Epithelial cell of proximal tubule (primary cell): Measurements from ENCODE around the gene TRAF7. TPM values are rescaled to one million over a fixed set of nuclear protein-coding genes. Genes with fewer than 3 reads are reported as not detected.
"Not testable (repeated sequence)": the region's sequence is repeated elsewhere in the genome, so short reads cannot be mapped to it uniquely, and the experiment has no call there.

Experiments
- DNase-seq: peaks from one replicate; pipeline ENCODE4 v3.0.0-alpha.2; 2011; ENCODE audit warnings: low read depth
- H3K4me3 ChIP-seq: 2 replicates; pipeline ENCODE4 v1.5.1; 2011; ENCODE audit warnings: low read depth, mild to moderate bottlenecking, low read length
- total RNA-seq: library from RNA; depleted of rRNA; stranded (reverse); fragments of >200 nt; gene quantifications from 2 replicates; pipeline ENCODE4 v1.2.3, GENCODE V29; 2015
- TF ChIP-seq, protein P1 (sequence below): conservative IDR thresholded peaks from 2 replicates; pipeline ENCODE4 v1.5.1; 2012; ENCODE audit warnings: low read depth, mild to moderate bottlenecking, low read length

Gene TRAF7
- total RNA-seq, 1 donor from 2014 or later = 48.6 TPM

DNA sequence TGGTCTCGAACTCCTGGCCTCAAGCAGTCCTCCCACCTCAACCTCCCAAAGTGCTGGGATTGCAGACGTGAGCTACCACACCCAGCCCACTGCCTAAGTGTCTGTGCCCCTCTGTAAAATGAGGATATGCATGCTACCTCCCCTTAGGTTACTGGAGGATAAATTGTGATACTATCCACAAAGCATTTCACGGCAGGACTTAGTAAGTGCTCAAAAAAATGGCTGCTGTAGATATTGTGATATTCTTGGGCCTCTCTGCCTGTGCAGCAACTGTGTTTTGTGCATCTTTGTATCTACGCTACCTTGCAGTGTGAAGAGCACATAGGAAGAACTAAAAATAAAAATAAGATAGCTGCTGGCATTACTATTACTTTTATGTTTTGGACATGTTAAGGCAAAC, 42.7 kb downstream of the TRAF7 start:
- no peak overlapping the region for H3K4me3 ChIP-seq
- no peak for DNase-seq
- TF ChIP-seq, protein P1, sequence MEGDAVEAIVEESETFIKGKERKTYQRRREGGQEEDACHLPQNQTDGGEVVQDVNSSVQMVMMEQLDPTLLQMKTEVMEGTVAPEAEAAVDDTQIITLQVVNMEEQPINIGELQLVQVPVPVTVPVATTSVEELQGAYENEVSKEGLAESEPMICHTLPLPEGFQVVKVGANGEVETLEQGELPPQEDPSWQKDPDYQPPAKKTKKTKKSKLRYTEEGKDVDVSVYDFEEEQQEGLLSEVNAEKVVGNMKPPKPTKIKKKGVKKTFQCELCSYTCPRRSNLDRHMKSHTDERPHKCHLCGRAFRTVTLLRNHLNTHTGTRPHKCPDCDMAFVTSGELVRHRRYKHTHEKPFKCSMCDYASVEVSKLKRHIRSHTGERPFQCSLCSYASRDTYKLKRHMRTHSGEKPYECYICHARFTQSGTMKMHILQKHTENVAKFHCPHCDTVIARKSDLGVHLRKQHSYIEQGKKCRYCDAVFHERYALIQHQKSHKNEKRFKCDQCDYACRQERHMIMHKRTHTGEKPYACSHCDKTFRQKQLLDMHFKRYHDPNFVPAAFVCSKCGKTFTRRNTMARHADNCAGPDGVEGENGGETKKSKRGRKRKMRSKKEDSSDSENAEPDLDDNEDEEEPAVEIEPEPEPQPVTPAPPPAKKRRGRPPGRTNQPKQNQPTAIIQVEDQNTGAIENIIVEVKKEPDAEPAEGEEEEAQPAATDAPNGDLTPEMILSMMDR = no peak

DNA sequence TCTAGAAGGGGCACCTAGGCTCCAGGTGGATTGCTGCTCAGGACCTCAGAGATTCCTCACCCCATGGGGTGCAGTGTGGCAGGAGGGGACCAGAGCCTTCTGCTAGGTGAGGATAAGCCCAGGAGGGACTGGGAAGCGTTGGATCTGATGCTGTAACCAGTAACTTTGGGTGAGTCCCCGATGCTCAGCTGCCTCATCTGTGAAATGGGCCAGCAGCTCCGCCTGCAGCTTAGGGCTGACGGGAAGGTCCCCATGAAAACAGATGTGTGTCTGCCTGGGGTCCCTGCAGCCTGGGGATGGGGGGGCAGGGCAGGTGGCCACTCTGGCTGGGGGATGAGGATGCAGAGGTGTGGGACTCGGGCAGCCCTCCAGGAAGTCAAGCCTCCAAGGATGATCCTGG, 43.5 kb downstream of the TRAF7 start:
- no peak for DNase-seq
- H3K4me3 ChIP-seq = no peak overlapping the region
- TF ChIP-seq, protein P1 = no peak

DNA sequence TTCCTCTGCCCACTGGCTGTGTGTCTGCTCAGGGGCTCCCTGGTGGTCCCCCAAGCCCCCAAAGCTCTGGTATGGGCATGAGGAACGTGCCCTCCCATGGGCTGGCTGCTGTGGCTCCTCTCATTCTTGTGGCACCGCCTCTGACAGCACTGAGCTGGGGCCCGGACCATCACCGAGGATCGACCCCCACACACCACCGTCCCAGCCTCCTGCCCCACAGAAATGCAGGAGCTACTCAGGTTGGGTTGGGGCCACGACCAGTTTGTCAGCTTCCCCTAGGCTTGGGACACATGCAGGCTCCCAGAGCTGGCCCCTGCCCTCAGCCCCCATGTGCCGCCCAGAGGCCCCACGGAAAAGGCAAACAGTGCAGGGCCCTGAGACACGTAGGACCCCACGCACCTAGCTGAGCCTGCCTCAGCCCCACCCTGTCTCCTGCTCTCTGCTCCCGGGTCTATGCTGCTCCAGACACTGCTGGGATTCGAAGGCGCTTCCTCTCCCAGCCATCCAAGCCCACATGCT, 44.1 kb downstream of the TRAF7 start:
- no peak for DNase-seq
- H3K4me3 ChIP-seq = no peak overlapping the region
- TF ChIP-seq, protein P1 = no peak

DNA sequence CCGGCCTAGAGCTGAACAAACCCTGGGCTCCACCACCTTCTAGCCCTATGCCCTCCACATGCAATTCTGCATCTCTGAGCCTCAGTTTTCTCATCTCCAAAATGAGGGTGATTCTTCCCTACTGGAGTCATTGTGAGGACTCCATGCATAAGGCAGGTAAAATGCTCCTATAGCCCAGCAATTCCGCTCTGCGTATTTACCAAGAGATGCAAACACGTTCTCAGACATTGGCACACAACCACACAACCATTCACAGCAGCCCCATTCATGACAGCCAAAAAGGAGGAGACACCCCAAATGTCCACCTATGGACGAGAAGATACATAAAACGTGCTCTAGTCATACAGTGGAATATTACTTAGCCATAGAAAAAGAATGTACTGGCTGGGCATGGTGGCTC, 44.7 kb downstream of the TRAF7 start:
- TF ChIP-seq, protein P1 = no peak
- no peak for DNase-seq

DNA sequence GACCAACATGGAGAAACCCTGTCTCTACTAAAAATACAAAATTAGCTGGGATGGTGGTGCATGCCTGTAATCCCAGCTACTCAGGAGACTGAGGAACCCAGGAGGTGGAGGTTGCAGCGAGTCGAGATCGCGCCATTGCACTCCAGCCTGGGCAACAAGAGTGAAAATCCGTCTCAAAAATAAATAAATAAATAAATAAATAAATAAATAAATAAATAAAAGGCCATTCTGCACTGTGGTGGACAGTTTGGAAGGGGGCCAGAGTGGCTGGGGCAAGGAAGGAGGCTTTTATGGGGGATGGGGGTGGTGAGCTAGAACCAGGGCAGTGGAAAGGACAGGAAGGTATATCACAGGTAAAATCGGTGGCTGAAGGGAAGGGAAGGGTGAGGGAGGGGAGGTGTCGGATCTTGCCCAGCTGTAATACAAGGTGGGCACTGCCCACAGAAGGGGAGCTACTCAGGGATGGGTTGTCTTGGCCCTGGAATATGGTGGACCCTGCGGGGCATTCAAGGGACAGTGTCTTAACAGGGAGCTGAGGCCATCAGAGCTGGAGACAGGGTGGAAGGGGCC, 47.6 kb downstream of the TRAF7 start:
- not testable (repeated sequence) for H3K4me3 ChIP-seq, DNase-seq

More for the DNA sequence above, 44.7 kb downstream of the TRAF7 start:
- H3K4me3 ChIP-seq = no peak overlapping the region

DNA sequence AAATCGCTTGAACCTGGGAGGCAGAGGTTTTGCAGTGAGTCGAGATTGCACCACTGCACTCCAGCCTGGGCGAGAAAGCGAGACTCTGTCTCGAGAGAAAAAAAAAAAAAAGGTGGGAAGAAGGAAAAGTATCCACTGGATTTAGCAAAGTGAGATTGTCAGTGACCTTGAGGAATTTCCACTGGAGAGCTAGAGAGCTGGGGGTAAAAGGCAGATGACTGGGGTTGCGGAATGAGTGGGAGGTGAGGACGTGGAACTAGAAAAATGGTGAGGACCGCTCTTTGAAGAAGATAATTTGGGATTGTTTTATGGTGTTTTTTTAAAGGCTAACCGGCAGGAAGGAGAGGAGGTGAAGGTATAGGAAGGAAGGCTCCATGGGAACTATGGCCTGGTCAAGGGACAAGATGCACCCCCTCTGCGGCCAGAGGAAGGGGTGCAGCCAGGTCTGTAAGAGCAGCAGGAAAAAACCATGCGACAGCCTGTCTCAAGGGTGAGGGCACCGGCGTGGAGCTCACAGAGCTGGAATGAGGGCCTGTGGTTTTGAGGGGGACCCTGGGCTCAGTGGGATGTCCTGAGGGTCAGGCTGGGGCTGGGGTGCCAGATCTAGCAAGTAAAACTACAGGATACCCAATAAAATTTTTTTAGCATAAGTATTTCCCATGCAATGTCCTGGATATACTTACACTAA, 49.0 kb downstream of the TRAF7 start:
- TF ChIP-seq, protein P1 = no peak
- H3K4me3 ChIP-seq = peak overlapping the region; percentile 82

DNA sequence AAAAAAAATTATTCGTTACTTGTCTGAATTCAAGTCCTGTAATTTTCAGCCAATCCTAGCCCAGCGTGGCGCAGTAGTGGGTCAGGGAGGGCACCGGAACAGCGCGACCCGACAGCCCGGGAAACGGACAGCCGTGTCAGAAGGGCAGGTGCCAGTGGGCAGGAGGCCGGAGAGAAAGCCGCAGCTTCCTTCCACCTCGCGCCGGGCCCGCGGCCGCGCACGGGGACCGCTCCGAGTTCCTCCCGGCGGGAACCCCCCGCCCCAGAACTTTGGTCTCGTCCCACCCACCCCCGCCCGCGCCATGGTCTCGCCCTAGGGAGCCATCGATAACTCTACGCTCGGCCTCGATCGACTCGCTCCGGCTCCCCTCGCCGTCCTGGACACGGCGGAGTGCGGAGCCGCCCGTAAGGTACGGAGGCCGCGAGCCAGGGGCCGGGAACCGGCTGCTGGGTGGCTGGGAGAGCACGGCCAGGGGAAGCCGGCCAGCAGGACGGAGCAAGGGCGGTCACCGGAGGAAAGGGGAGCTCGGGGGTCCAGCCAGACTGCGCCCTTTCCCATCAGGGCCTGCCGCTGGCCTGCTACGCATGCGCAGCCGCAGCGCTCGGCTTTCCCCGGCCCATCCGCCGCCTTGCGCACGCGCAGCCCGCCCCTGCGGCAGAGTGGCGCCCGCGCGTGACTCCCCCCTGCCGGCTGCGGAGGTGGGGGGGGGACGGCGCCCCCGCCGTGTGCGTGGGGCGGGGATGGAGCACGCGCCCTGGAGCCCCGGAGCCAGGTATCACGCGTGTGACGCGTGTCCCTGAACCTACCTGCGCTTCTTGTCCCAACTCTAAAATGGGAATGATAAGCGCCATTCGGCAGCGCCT, 49.8 kb downstream of the TRAF7 start, which contains the start of gene MLST8:
TSS of gene MLST8 (plus strand) at position 351 of the 863 bp plus-strand sequence. CDS start 632 bp downstream, outside the sequence.
- TF ChIP-seq, protein P1 = no peak
- no peak for DNase-seq

More for the DNA sequence above, 49.0 kb downstream of the TRAF7 start:
- no peak for DNase-seq

More for the DNA sequence above, 49.8 kb downstream of the TRAF7 start, which contains the start of gene MLST8:
- H3K4me3 ChIP-seq = peak within 1 kb of the TSS; percentile 82
